Gastrocnemius medialis (tissue), 4 donors: Measurements from ENCODE around the gene SGK1.

Experiments used
- POLR2A ChIP-seq, 2 donors: fragments of 450-650 bp; IDR thresholded peaks; one replicate each; pipeline ENCODE4 v1.6.1; 2017; ENCODE audit warnings: antibody characterized with exemption in 2 of 2, mild to moderate bottlenecking in 2 of 2, moderate library complexity in 2 of 2
- TF ChIP-seq, protein P1 (sequence below), 5 experiments: fragments of 450-650 bp in 3 of 5; fragments of 200-600 bp in 2 of 5; sonication (generic) in 2 of 5; IDR thresholded peaks in 4 of 5; conservative IDR thresholded peaks in 1 of 5; 1 replicate in 4 of 5; 2 replicates in 1 of 5; pipeline ENCODE4 v1.5.1; 2016 to 2019; ENCODE audit warnings: antibody characterized with exemption in 5 of 5, mild to moderate bottlenecking in 3 of 5, moderate library complexity in 3 of 5

- TF ChIP-seq, protein P1, sequence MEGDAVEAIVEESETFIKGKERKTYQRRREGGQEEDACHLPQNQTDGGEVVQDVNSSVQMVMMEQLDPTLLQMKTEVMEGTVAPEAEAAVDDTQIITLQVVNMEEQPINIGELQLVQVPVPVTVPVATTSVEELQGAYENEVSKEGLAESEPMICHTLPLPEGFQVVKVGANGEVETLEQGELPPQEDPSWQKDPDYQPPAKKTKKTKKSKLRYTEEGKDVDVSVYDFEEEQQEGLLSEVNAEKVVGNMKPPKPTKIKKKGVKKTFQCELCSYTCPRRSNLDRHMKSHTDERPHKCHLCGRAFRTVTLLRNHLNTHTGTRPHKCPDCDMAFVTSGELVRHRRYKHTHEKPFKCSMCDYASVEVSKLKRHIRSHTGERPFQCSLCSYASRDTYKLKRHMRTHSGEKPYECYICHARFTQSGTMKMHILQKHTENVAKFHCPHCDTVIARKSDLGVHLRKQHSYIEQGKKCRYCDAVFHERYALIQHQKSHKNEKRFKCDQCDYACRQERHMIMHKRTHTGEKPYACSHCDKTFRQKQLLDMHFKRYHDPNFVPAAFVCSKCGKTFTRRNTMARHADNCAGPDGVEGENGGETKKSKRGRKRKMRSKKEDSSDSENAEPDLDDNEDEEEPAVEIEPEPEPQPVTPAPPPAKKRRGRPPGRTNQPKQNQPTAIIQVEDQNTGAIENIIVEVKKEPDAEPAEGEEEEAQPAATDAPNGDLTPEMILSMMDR (IDR thresholded peaks at IDR 0.05 in 4 of 5, conservative IDR thresholded peaks at IDR 0.05 in 1 of 5) = no peak
- TF ChIP-seq POLR2A (IDR thresholded peaks at IDR 0.05) = no peak
Observed at GRCh38 chr6:134251320-134251719, 66.6 kb downstream of the SGK1 start.
